ENCODE results near the gene PDCD10. TPM values are rescaled to one million over a fixed set of nuclear protein-coding genes. Genes with fewer than 3 reads are reported as not detected.

Gene PDCD10
- polyA plus RNA-seq, 1 donor (not counting 4 experiments of a cell fraction or from before 2014, with no cell fraction given): 131 TPM

DNA sequence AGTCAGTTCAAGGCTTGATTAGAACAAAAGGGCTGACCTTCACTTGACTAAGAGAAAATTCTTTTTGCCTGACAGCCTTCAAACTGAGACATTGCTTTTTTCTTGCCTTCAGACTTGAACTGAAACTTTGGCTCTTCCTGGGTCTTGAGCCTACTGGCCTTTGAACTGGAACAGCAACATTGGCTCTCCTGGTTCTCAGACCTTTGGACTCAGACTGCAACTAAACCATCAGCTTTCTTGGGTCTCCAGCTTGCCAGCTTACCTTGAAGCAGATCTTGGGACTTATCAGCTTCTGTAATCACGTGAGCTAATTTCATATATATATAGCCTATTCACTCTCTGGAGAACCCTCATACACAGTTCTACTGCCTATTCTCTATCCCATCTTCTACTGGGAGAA, 61.5 kb downstream of the PDCD10 start:
- no peak for DNase-seq (ENCODE audit: low read depth, low spot score)
- Histone ChIP-seq H3K36me3 (ENCODE audit: control insufficient read depth in 2 of 2, extremely low read depth in 1 of 2, insufficient read depth in 2 of 2, low read length in 2 of 2) (peaks cover 4 to 5% of the 10 kb centered on the region in 2 experiments), H3K9me1 (ENCODE audit: control insufficient read depth, extremely low read depth, insufficient read depth, low read length) (no peaks in the 10 kb centered on the region), H3K9ac (ENCODE audit: control insufficient read depth, extremely low read depth, insufficient read depth, low read length) (no peak overlapping the region), H3K27me3 (ENCODE audit: control insufficient read depth, extremely low read depth, insufficient read depth, low read length) (no peaks in the 10 kb centered on the region), H3K4me2 (ENCODE audit: control insufficient read depth, extremely low read depth, insufficient read depth, low read depth, low read length) (no peak overlapping the region), H3K79me2 (ENCODE audit: control insufficient read depth, insufficient read depth, low read length) (no peaks in the 10 kb centered on the region), H3K4me3 (ENCODE audit: control insufficient read depth in 2 of 3, extremely low read depth in 1 of 3, insufficient read depth in 2 of 3, low read depth in 1 of 3, low read length in 3 of 3) (no peak overlapping the region), H3K4me1 (ENCODE audit: control insufficient read depth, extremely low read depth, insufficient read depth, low read length) (no peaks in the 10 kb centered on the region), H3K27ac (ENCODE audit: control insufficient read depth, insufficient read depth, low read length) (no peak overlapping the region), H4K20me1 (ENCODE audit: control insufficient read depth, extremely low read depth, insufficient read depth, low read length) (no peaks in the 10 kb centered on the region), H2AFZ (ENCODE audit: control insufficient read depth, low read length) (no peak overlapping the region), H3K9me3 (ENCODE audit: control insufficient read depth, low read depth, low read length) (peaks cover 2% of the 10 kb centered on the region)
- dilution Hi-C loops (cut with MboI; ENCODE audit: extremely low pct_ligation_motif_present, low sequenced_read_pairs): no loop called here
- no peak for FAIRE-seq
- TF ChIP-seq, protein P1, sequence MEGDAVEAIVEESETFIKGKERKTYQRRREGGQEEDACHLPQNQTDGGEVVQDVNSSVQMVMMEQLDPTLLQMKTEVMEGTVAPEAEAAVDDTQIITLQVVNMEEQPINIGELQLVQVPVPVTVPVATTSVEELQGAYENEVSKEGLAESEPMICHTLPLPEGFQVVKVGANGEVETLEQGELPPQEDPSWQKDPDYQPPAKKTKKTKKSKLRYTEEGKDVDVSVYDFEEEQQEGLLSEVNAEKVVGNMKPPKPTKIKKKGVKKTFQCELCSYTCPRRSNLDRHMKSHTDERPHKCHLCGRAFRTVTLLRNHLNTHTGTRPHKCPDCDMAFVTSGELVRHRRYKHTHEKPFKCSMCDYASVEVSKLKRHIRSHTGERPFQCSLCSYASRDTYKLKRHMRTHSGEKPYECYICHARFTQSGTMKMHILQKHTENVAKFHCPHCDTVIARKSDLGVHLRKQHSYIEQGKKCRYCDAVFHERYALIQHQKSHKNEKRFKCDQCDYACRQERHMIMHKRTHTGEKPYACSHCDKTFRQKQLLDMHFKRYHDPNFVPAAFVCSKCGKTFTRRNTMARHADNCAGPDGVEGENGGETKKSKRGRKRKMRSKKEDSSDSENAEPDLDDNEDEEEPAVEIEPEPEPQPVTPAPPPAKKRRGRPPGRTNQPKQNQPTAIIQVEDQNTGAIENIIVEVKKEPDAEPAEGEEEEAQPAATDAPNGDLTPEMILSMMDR (optimal IDR thresholded peaks at IDR 0.05 in 1 of 3, IDR thresholded peaks at IDR 0.05 in 1 of 3, conservative IDR thresholded peaks at IDR 0.05 in 1 of 3; ENCODE audit: extremely low read depth in 1 of 3, insufficient read depth in 2 of 3, low read length in 3 of 3): no peak

DNA sequence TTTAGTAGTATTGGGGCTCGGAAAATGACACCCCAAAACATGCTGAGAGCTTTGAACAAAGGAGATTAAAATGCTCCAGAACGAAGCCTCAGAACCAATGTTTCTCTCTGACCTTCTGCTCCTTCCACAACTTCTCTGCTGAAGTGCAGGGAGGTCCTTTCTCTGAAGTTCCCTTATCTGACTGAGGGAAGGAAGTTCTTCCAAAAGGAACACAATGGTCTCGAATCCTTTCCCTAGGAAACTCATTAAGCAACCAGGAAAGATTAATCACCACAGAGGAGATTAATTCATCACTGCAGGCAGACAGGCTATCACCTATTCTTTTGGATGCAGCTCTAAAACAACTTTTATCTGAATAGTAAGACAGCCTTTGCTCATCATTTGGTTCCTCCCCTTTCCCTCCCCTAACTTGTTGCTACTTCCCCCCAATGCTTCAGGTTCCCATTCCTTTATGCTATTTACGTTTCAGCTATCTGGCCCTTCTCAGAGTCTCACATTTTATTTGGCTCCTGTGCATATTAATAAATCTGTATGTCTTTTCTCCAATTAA, 62.7 kb downstream of the PDCD10 start:
- Histone ChIP-seq H3K4me3 (ENCODE audit: control insufficient read depth in 2 of 3, extremely low read depth in 1 of 3, insufficient read depth in 2 of 3, low read depth in 1 of 3, low read length in 3 of 3) (no peak overlapping the region), H2AFZ (ENCODE audit: control insufficient read depth, low read length) (no peak overlapping the region), H4K20me1 (ENCODE audit: control insufficient read depth, extremely low read depth, insufficient read depth, low read length) (no peaks in the 10 kb centered on the region), H3K4me2 (ENCODE audit: control insufficient read depth, extremely low read depth, insufficient read depth, low read depth, low read length) (no peak overlapping the region), H3K9me1 (ENCODE audit: control insufficient read depth, extremely low read depth, insufficient read depth, low read length) (no peaks in the 10 kb centered on the region), H3K36me3 (ENCODE audit: control insufficient read depth in 2 of 2, extremely low read depth in 1 of 2, insufficient read depth in 2 of 2, low read length in 2 of 2) (peaks cover 4 to 5% of the 10 kb centered on the region in 2 experiments), H3K27ac (ENCODE audit: control insufficient read depth, insufficient read depth, low read length) (no peak overlapping the region), H3K79me2 (ENCODE audit: control insufficient read depth, insufficient read depth, low read length) (no peaks in the 10 kb centered on the region), H3K27me3 (ENCODE audit: control insufficient read depth, extremely low read depth, insufficient read depth, low read length) (no peaks in the 10 kb centered on the region), H3K9me3 (ENCODE audit: control insufficient read depth, low read depth, low read length) (peaks cover 2% of the 10 kb centered on the region), H3K9ac (ENCODE audit: control insufficient read depth, extremely low read depth, insufficient read depth, low read length) (no peak overlapping the region), H3K4me1 (ENCODE audit: control insufficient read depth, extremely low read depth, insufficient read depth, low read length) (no peaks in the 10 kb centered on the region)
- no peak for FAIRE-seq
- no peak for DNase-seq (ENCODE audit: low read depth, low spot score)
- TF ChIP-seq, protein P1 (optimal IDR thresholded peaks at IDR 0.05 in 1 of 3, IDR thresholded peaks at IDR 0.05 in 1 of 3, conservative IDR thresholded peaks at IDR 0.05 in 1 of 3; ENCODE audit: extremely low read depth in 1 of 3, insufficient read depth in 2 of 3, low read length in 3 of 3): no peak
- no peak for TF ChIP-seq EZH2 (IDR thresholded peaks at IDR 0.05; ENCODE audit: low read length)
- dilution Hi-C loops (cut with MboI; ENCODE audit: extremely low pct_ligation_motif_present, low sequenced_read_pairs): no loop called here

All from keratinocyte (primary cell).